Measurements from ENCODE around the gene OR4K15. TPM values are rescaled to one million over a fixed set of nuclear protein-coding genes. Genes with fewer than 3 reads are reported as not detected.
"Not testable (repeated sequence)": the region's sequence is repeated elsewhere in the genome, so short reads cannot be mapped to it uniquely, and the experiment has no call there.

Gene OR4K15, protein sequence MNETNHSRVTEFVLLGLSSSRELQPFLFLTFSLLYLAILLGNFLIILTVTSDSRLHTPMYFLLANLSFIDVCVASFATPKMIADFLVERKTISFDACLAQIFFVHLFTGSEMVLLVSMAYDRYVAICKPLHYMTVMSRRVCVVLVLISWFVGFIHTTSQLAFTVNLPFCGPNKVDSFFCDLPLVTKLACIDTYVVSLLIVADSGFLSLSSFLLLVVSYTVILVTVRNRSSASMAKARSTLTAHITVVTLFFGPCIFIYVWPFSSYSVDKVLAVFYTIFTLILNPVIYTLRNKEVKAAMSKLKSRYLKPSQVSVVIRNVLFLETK
- under 1 TPM in 2 of 8 experiments, not detected in 6; 0.18 to 0.47 TPM for total RNA-seq

GRCh38 chr14:19975291-19975690 lies at the start of gene OR4K15:
TSS of gene OR4K15 (plus strand) at chr14:19975591. CDS start at chr14:19975591, 0 bp downstream.
- no peak within 1 kb of the TSS for H3K27ac ChIP-seq
- no peak within 1 kb of the TSS for H3K4me3 ChIP-seq
- 14 to 95% (median 81%) methylated on average over 1 to 3 of the region's 3 CpGs; no CpG with 5 or more reads in 2 of the 10 experiments for WGBS, 10 experiments
- H3K4me1 ChIP-seq (replicated peaks in 1 of 2), result no peaks in the 10 kb centered on the region
- ATAC-seq (replicated peaks in 6 of 8), result no peak
- in situ Hi-C loops (cut with MboI; ENCODE audit: low pct_unique_long_range_greater_than_20kb in 2 of 9, low sequenced_read_pairs in 9 of 9, unreplicated experiment in 9 of 9), result no loop called here

DNA sequence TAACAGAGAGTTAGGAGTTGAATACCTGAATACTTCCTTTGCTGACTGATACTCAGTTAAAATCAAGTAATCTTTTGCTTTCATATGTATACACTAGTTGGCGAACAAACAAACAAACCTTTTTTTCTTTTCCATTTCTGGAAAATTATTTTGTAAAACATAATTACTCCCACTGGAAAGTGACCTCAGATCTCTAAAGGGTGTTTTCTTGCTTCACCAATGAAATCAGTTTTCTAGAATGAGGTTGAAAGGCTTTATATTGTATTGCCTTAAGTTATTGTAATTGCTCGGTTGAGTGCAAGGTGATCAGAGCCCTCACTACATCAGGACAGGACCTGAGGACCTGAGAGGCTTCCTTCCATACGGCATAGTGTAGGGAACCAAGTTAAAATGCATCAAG lies 44.8 kb upstream of the OR4K15 start, which contains the start of gene OR4K1:
TSS of gene OR4K1 (plus strand) at position 301 of the 400 bp plus-strand sequence. CDS start 4,750 bp downstream, outside the sequence.
- Histone ChIP-seq H3K4me3 (no peak within 1 kb of the TSS), H3K4me1 (replicated peaks in 1 of 2) (no peaks in the 10 kb centered on the region), H3K27ac (no peak within 1 kb of the TSS)
- ATAC-seq (replicated peaks in 6 of 8), result no peak
- in situ Hi-C loops (cut with MboI; ENCODE audit: low pct_unique_long_range_greater_than_20kb in 2 of 9, low sequenced_read_pairs in 9 of 9, unreplicated experiment in 9 of 9), result no loop called here
- WGBS, 10 experiments, result 0 to 54% (median 22%) methylated on average over 2 to 3 of the region's 3 CpGs

GRCh38 chr14:19941668-19942067 lies 33.7 kb upstream of the OR4K15 start:
- in situ Hi-C loops (cut with MboI; ENCODE audit: low pct_unique_long_range_greater_than_20kb in 2 of 9, low sequenced_read_pairs in 9 of 9, unreplicated experiment in 9 of 9), result no loop called here
- WGBS, 10 experiments, result 0 to 67% (median 40%) methylated on average over 1 of the region's 1 CpG; no CpG with 5 or more reads in 3 of the 10 experiments
- ATAC-seq (replicated peaks in 6 of 8), result no peak
- Histone ChIP-seq H3K4me3 (no peak overlapping the region), H3K27ac (no peak overlapping the region), H3K4me1 (replicated peaks in 1 of 2) (no peaks in the 10 kb centered on the region)

- in situ Hi-C loops (cut with MboI; ENCODE audit: low pct_unique_long_range_greater_than_20kb in 2 of 9, low sequenced_read_pairs in 9 of 9, unreplicated experiment in 9 of 9), result no loop called here
- no peak overlapping the region for H3K27ac ChIP-seq
- H3K4me3 ChIP-seq, result no peak overlapping the region
- WGBS, 10 experiments, result 0 to 68% (median 54%) methylated on average over 1 to 3 of the region's 3 CpGs
- ATAC-seq (replicated peaks in 6 of 8), result peak in 1 of 8 experiments; percentile 73
- no peaks in the 10 kb centered on the region for H3K4me1 ChIP-seq (replicated peaks in 1 of 2)
Observed at GRCh38 chr14:19947413-19948090, 27.8 kb upstream of the OR4K15 start.

- no peak for ATAC-seq (replicated peaks in 6 of 8)
- in situ Hi-C loops (cut with MboI; ENCODE audit: low pct_unique_long_range_greater_than_20kb in 2 of 9, low sequenced_read_pairs in 9 of 9, unreplicated experiment in 9 of 9), result no loop called here
- WGBS, 10 experiments, result 0 to 63% (median 21%) methylated on average over 1 to 2 of the region's 2 CpGs
- H3K27ac ChIP-seq, result no peak overlapping the region
- H3K4me1 ChIP-seq (replicated peaks in 1 of 2), result no peaks in the 10 kb centered on the region
- H3K4me3 ChIP-seq, result no peak overlapping the region
Observed at GRCh38 chr14:19949218-19949617, 26.2 kb upstream of the OR4K15 start.

DNA sequence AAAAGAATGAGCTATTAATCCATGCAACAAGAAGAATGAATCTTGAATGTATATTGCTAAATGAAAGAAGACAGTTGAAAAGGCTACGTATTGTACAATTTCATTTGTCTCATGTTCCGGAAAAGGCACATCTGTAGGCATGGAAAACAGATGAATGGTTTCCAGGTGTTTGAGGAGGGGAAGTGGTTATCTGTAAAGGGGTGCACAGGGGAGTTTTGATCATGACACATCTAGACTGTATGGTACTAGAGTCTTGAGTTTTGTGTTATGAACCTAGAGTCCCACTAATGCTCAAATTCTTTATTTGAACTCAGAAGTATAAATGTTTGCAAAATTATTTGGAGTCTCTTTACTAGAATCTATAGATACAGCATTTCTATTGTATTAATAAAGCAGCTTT lies 5.7 kb upstream of the OR4K15 start:
- ATAC-seq (replicated peaks in 6 of 8); in situ Hi-C loops (cut with MboI; ENCODE audit: low pct_unique_long_range_greater_than_20kb in 2 of 9, low sequenced_read_pairs in 9 of 9, unreplicated experiment in 9 of 9); H3K4me3 ChIP-seq: not testable (repeated sequence)

GRCh38 chr14:19974844-19975243 lies 547 bp upstream of the OR4K15 start:
- Histone ChIP-seq H3K4me1 (replicated peaks in 1 of 2) (no peaks in the 10 kb centered on the region), H3K4me3 (no peak overlapping the region), H3K27ac (no peak overlapping the region)
- no peak for ATAC-seq (replicated peaks in 6 of 8)
- in situ Hi-C loops (cut with MboI; ENCODE audit: low pct_unique_long_range_greater_than_20kb in 2 of 9, low sequenced_read_pairs in 9 of 9, unreplicated experiment in 9 of 9), result no loop called here
- WGBS, 10 experiments, result 0 to 57% (median 33%) methylated on average over 1 of the region's 1 CpG; no CpG with 5 or more reads in 3 of the 10 experiments

More for the DNA sequence above, 5.7 kb upstream of the OR4K15 start:
- 13 to 90% (median 43%) methylated on average over 1 to 2 of the region's 2 CpGs; no CpG with 5 or more reads in 4 of the 10 experiments for WGBS, 10 experiments
- not testable (repeated sequence) for H3K27ac ChIP-seq; H3K4me1 ChIP-seq (replicated peaks in 1 of 2)

GRCh38 chr14:19993438-19993837 lies 18.0 kb downstream of the OR4K15 start:
- Histone ChIP-seq H3K4me3 (no peak overlapping the region), H3K27ac (no peak overlapping the region), H3K4me1 (replicated peaks in 1 of 2) (no peaks in the 10 kb centered on the region)
- no peak for ATAC-seq (replicated peaks in 6 of 8)
- WGBS, 10 experiments, result 0 to 60% (median 43%) methylated on average over 1 to 2 of the region's 2 CpGs; no CpG with 5 or more reads in 6 of the 10 experiments
- in situ Hi-C loops (cut with MboI; ENCODE audit: low pct_unique_long_range_greater_than_20kb in 2 of 9, low sequenced_read_pairs in 9 of 9, unreplicated experiment in 9 of 9), result no loop called here

DNA sequence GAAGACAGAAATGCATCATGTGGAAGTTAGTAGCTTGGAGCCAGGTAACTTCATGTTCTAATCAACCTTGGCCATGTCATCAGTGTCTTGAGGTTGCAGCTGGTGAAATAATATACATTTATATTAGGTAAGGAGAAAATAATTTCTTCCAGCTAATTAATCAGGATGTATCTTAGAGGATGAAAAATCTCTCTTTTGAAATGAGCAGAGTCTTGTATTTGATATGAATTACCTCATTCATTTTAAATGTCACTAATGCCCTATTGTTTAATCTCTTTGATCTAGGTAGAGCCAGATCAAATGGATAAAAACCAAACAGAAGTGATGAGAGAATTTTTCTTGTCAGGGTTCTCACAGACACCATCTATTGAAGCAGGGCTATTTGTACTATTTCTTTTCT lies 26.5 kb downstream of the OR4K15 start, which contains the start of gene OR4Q2:
TSS of gene OR4Q2 (plus strand) at position 301 of the 400 bp plus-strand sequence.
- Histone ChIP-seq H3K27ac (no peak within 1 kb of the TSS), H3K4me3 (no peak within 1 kb of the TSS), H3K4me1 (replicated peaks in 1 of 2) (no peaks in the 10 kb centered on the region)
- ATAC-seq (replicated peaks in 6 of 8), result no peak
- in situ Hi-C loops (cut with MboI; ENCODE audit: low pct_unique_long_range_greater_than_20kb in 2 of 9, low sequenced_read_pairs in 9 of 9, unreplicated experiment in 9 of 9), result no loop called here

GRCh38 chr14:20002319-20002718 lies 26.9 kb downstream of the OR4K15 start:
- no peak overlapping the region for H3K27ac ChIP-seq
- no peaks in the 10 kb centered on the region for H3K4me1 ChIP-seq (replicated peaks in 1 of 2)
- H3K4me3 ChIP-seq, result no peak overlapping the region
- ATAC-seq (replicated peaks in 6 of 8), result no peak
- in situ Hi-C loops (cut with MboI; ENCODE audit: low pct_unique_long_range_greater_than_20kb in 2 of 9, low sequenced_read_pairs in 9 of 9, unreplicated experiment in 9 of 9), result no loop called here
- 0 to 87% (median 61%) methylated on average over 1 to 6 of the region's 7 CpGs; no CpG with 5 or more reads in 4 of the 10 experiments for WGBS, 10 experiments

DNA sequence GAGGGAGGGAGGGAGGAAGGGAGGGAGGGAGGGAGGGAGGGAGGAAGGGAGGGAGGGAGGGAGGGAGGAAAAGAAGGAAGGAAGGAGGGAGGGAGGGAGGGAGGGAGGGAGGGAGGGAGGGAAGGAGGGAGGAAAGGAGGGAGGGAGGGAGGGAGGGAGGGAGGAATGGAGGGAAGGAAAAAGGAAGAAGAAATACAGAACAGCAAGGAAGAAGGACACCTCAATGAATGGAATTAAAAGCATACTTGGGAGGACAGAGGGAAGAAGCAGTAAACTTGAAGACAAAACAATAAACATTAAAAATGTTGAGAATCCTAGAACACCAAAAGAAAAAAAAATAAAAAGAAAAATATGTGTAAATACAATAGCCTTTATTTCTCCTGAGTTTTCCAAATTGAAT lies 32.8 kb downstream of the OR4K15 start:
- H3K4me1 ChIP-seq (replicated peaks in 1 of 2), result no peaks in the 10 kb centered on the region
- in situ Hi-C loops (cut with MboI; ENCODE audit: low pct_unique_long_range_greater_than_20kb in 2 of 9, low sequenced_read_pairs in 9 of 9, unreplicated experiment in 9 of 9), result no loop called here
- no peak overlapping the region for H3K27ac ChIP-seq
- no peak overlapping the region for H3K4me3 ChIP-seq
- no peak for ATAC-seq (replicated peaks in 6 of 8)

- H3K4me3 ChIP-seq, result no peak within 1 kb of the TSS
- no peaks in the 10 kb centered on the region for H3K4me1 ChIP-seq (replicated peaks in 1 of 2)
- 5 to 57% (median 28%) methylated on average over 1 to 2 of the region's 2 CpGs for WGBS, 10 experiments
- ATAC-seq (replicated peaks in 6 of 8), result no peak
- in situ Hi-C loops (cut with MboI; ENCODE audit: low pct_unique_long_range_greater_than_20kb in 2 of 9, low sequenced_read_pairs in 9 of 9, unreplicated experiment in 9 of 9), result no loop called here
- H3K27ac ChIP-seq, result no peak within 1 kb of the TSS
Observed at GRCh38 chr14:20019257-20019865, 44.0 kb downstream of the OR4K15 start, which contains the start of gene OR4K14. TSS of gene OR4K14 (minus strand) at chr14:20019307. CDS start at chr14:20015193, 4,114 bp downstream.
